Mucosa of rectum (tissue), 2 donors: ENCODE results near the gene S100A4.

Experiments
- H3K27ac ChIP-seq, 2 donors: one replicate each; pipeline ENCODE4 v1.7.0; 2013; ENCODE audit warnings: inconsistent platforms in 2 of 2, low read depth in 2 of 2, low read length in 2 of 2
- H3K27me3 ChIP-seq, 2 donors: one replicate each; pipeline ENCODE4 v1.7.0; 2013; ENCODE audit warnings: low read length in 2 of 2; ENCODE audit not compliant: control insufficient read depth in 2 of 2, insufficient read depth in 2 of 2
- H3K36me3 ChIP-seq, 2 donors: one replicate each; pipeline ENCODE4 v1.7.0; 2013; ENCODE audit warnings: low read length in 2 of 2; ENCODE audit not compliant: control insufficient read depth in 2 of 2, insufficient read depth in 2 of 2
- H3K4me1 ChIP-seq, 2 donors: one replicate each; pipeline ENCODE4 v1.7.0; 2013; ENCODE audit warnings: low read length in 2 of 2, mild to moderate bottlenecking in 1 of 2; ENCODE audit not compliant: control insufficient read depth in 2 of 2, insufficient read depth in 2 of 2
- H3K4me3 ChIP-seq, 2 donors: one replicate each; pipeline ENCODE4 v1.7.0; 2013; ENCODE audit warnings: low read length in 2 of 2
- H3K9ac ChIP-seq, 2 donors: one replicate each; pipeline ENCODE4 v1.7.0; 2013; ENCODE audit warnings: low read length in 2 of 2, low read depth in 1 of 2, mild to moderate bottlenecking in 1 of 2
- H3K9me3 ChIP-seq, 2 donors: one replicate each; pipeline ENCODE4 v1.7.0; 2013; ENCODE audit warnings: low read length in 2 of 2; ENCODE audit not compliant: control insufficient read depth in 2 of 2
- donor health status: healthy.
- donor health status: Normal muscosa, but diverticular disease.

S100A4 gene

GRCh38 chr1:153540394-153541361 lies 4.9 kb downstream of the S100A4 start, which contains the start of gene S100A5:
Gene S100A5 (minus strand): TSS chr1:153540934. CDS start chr1:153540191, 743 bp downstream.
- Histone ChIP-seq H3K9me3 (no peaks in the 10 kb centered on the region), H3K4me1 (peaks cover 48 to 52% of the 10 kb centered on the region in 2 donors), H3K27me3 (no peaks in the 10 kb centered on the region), H3K4me3 (no peak within 1 kb of the TSS), H3K27ac (peak within 1 kb of the TSS in 1 of 2 donors; percentile 35), H3K9ac (no peak within 1 kb of the TSS), H3K36me3 (peaks cover 0 to 4% of the 10 kb centered on the region in 2 donors)

GRCh38 chr1:153539395-153540093 lies 6.1 kb downstream of the S100A4 start:
- no peak overlapping the region for H3K4me3 ChIP-seq
- H3K9me3 ChIP-seq: no peaks in the 10 kb centered on the region
- peaks cover 44 to 51% of the 10 kb centered on the region in 2 donors for H3K4me1 ChIP-seq
- H3K36me3 ChIP-seq: peaks cover 3 to 4% of the 10 kb centered on the region in 2 donors
- H3K27ac ChIP-seq: no peak overlapping the region
- H3K27me3 ChIP-seq: no peaks in the 10 kb centered on the region
- no peak overlapping the region for H3K9ac ChIP-seq

- Histone ChIP-seq H3K4me1 (peaks cover 51 to 55% of the 10 kb centered on the region in 2 donors), H3K27ac (peak overlapping the region; percentile 99 to 100), H3K4me3 (no peak overlapping the region), H3K36me3 (peaks cover 0 to 3% of the 10 kb centered on the region in 2 donors), H3K27me3 (no peaks in the 10 kb centered on the region), H3K9me3 (no peaks in the 10 kb centered on the region), H3K9ac (peak overlapping the region; percentile 5 to 50)
These were observed 7.2 kb downstream of the S100A4 start for GRCh38 chr1:153538315-153538821.

GRCh38 chr1:153537376-153537730 lies 8.3 kb downstream of the S100A4 start:
- H3K9ac ChIP-seq: peak overlapping the region in 1 of 2 donors; percentile 100
- peak overlapping the region; percentile 99 to 100 for H3K27ac ChIP-seq
- H3K4me1 ChIP-seq: peaks cover 61 to 62% of the 10 kb centered on the region in 2 donors
- peaks cover 0 to 3% of the 10 kb centered on the region in 2 donors for H3K36me3 ChIP-seq
- no peaks in the 10 kb centered on the region for H3K27me3 ChIP-seq
- no peaks in the 10 kb centered on the region for H3K9me3 ChIP-seq
- H3K4me3 ChIP-seq: no peak overlapping the region

- Histone ChIP-seq H3K9ac (peak overlapping the region; percentile 100), H3K4me1 (peaks cover 65 to 66% of the 10 kb centered on the region in 2 donors), H3K4me3 (peak overlapping the region; percentile 95 to 98), H3K27ac (peak overlapping the region; percentile 99 to 100), H3K36me3 (peaks cover 0 to 3% of the 10 kb centered on the region in 2 donors), H3K9me3 (no peaks in the 10 kb centered on the region), H3K27me3 (no peaks in the 10 kb centered on the region)
These were observed 8.8 kb downstream of the S100A4 start for GRCh38 chr1:153536671-153537375.

GRCh38 chr1:153536012-153536670 lies 9.5 kb downstream of the S100A4 start:
- Histone ChIP-seq H3K36me3 (peaks cover 0 to 3% of the 10 kb centered on the region in 2 donors), H3K27ac (peak overlapping the region; percentile 99 to 100), H3K27me3 (no peaks in the 10 kb centered on the region), H3K4me1 (peaks cover 67 to 70% of the 10 kb centered on the region in 2 donors), H3K4me3 (peak overlapping the region; percentile 95 to 98), H3K9me3 (no peaks in the 10 kb centered on the region), H3K9ac (peak overlapping the region; percentile 100)

GRCh38 chr1:153535242-153536011 lies 10.2 kb downstream of the S100A4 start, which contains the start of gene S100A6:
Gene S100A6 (minus strand): TSS chr1:153535991. CDS start chr1:153535339, 652 bp downstream.
- H3K4me3 ChIP-seq: peak within 1 kb of the TSS; percentile 95 to 98
- H3K27me3 ChIP-seq: no peaks in the 10 kb centered on the region
- H3K9ac ChIP-seq: peak within 1 kb of the TSS; percentile 100
- H3K36me3 ChIP-seq: peaks cover 0 to 3% of the 10 kb centered on the region in 2 donors
- H3K27ac ChIP-seq: peak within 1 kb of the TSS; percentile 99 to 100
- H3K9me3 ChIP-seq: no peaks in the 10 kb centered on the region
- peaks cover 60 to 68% of the 10 kb centered on the region in 2 donors for H3K4me1 ChIP-seq

- peaks cover 60 to 65% of the 10 kb centered on the region in 2 donors for H3K4me1 ChIP-seq
- no peaks in the 10 kb centered on the region for H3K27me3 ChIP-seq
- no peaks in the 10 kb centered on the region for H3K9me3 ChIP-seq
- H3K27ac ChIP-seq: peak overlapping the region; percentile 99 to 100
- peak overlapping the region; percentile 95 to 98 for H3K4me3 ChIP-seq
- H3K9ac ChIP-seq: peak overlapping the region; percentile 100
- peaks cover 0 to 3% of the 10 kb centered on the region in 2 donors for H3K36me3 ChIP-seq
These were observed 10.7 kb downstream of the S100A4 start for GRCh38 chr1:153534925-153535241.
